Stimulated activated CD8-positive, alpha-beta memory T cell treated with anti-CD3 and anti-CD28 coated beads, Interleukin-7, amount 100 ng/mL, for 4 hours (primary cell): ENCODE data around the gene TUBGCP2.

Experiments
- DNase-seq, 2 donors: peaks; one replicate each; pipeline ENCODE4 v3.0.0-alpha.2; 2020; ENCODE audit warnings: low read depth in 2 of 2

The TUBGCP2 gene

DNA sequence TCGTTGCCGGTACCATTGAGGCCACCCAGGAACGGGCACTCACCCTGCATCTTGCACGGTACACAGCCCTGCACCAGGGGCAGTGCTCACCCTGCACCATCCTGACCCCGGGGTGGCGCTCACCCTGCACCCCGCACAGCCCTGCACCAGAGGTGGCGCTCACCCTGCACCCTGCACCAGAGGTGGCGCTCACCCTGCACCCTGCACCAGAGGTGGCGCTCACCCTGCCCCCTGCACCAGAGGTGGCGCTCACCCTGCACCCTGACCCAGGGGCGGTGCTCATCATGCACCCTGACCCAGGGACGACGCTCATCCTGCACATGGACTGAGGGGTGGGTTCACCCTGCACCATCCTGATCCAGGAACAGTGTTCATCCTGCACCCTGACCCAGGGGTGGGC lies 6.4 kb downstream of the TUBGCP2 start:
- DNase-seq: no peak

DNA sequence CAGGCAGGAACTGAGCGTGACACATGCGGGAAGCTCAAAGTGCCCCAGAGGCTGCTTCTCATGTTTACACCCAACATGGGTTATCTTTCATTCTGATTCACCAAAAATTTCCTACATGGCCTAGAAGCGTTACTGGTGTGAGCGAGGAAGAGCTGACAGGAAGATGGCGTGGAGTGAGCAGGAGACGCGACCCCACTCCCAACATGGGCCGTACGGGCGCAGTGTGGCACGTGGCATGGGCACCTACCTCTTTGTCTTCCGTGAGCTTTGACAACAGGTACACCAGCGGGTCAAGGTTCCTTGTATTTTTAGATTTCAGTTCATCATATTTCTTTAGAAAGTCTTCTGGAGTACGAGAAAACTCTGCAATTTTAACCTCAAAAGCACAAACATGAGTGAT lies 8.9 kb downstream of the TUBGCP2 start:
- DNase-seq: no peak

DNA sequence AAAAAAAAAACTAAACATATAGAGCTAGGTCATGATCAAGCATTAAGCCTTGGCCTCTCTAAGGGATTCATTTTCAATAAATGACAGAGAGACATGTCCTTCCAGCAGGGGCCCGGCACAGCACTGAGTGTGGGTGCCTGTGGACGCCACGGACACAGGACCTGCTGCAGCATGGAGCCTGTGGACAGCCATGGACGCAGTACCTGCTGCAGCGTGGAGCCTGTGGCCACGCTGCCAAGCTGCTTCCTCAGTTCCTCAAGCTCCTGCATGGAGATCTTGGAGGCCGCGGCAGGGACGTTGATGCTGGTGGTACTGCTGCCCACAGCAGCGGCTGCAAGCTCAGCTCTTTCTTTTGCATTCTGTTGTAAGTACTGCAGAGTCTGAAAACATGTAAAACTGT lies 9.4 kb downstream of the TUBGCP2 start:
- DNase-seq: no peak

DNA sequence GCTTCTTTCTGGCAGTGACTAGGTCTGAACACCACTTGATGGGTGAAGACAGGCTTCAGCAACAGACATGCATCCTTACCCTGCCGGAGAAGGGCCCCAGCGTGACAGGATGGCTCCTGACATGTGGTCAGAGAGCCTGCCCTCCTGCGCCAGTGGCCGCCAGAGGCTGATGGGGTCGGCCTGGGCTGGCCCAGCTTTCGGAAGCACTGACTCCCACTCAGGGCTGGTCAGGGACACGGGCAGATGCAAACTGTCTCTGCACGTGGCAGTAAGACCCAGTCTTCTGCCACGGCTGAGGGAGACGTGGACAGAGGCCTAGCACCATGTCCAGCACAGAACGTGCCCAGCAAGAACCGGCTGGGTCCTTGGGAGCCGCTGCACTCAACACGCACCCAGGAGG lies 10.2 kb downstream of the TUBGCP2 start:
- no peak for DNase-seq

DNA sequence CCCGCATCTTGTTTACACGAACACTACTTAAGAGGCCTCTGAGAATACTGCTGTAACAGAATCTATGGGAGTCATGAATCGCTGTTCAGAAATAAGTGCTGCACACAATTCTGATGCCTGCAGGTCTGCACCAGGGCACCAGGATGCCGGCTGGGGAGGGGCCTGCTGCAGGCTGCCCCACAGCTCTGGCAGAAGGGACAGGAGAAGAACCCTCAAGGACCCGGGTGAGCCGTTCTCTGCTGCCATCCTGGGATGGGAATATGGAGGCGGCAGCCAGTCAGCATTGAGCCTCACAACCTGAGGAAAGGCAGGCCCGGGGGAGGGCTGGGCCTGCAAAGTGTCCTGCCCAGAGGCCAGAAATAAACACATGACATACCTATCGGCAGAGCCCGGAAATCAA lies 11.2 kb downstream of the TUBGCP2 start:
- DNase-seq: no peak

DNA sequence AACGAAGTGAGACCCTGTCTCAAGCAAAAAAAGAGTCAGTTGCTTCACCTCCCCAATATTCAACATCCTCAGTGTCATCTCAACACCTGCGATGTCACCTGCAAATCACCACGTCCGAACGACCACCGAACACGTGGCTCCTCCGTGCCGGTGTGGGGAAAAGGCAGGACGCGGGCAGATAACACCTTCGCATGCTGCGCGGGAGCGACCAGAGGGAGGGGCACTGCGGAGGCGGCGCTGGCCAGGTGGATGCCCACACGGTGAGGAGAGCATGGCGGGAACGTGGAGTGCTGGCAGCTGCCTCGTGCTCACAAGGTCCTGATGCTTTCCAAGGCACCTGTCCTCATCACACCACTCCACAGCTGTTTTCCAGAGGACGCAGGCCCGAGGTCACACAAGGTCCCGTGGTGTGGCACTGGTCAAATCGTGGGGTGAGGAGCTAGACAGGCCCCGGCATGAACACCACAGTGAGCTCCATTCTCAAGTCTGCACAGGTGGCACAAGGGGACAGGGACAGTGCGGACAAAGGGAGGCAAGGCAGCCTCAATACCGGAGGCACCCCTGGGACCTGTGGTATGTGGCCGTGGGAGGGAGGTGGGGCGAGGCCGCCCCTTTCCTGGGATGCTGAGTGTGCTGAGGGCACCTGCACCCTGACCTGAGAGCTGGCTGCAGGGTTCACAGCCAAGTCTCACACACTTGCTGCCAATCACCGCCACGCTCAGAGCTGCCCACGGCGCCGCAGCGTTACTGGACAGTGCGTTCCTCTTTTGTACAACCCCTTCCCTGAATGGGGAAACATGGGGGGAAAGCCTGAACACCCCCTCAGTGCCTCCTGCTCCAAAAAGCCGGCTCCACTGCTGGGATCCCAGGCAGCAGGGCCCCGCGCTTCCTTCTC lies 13.0 kb downstream of the TUBGCP2 start:
- DNase-seq: no peak

DNA sequence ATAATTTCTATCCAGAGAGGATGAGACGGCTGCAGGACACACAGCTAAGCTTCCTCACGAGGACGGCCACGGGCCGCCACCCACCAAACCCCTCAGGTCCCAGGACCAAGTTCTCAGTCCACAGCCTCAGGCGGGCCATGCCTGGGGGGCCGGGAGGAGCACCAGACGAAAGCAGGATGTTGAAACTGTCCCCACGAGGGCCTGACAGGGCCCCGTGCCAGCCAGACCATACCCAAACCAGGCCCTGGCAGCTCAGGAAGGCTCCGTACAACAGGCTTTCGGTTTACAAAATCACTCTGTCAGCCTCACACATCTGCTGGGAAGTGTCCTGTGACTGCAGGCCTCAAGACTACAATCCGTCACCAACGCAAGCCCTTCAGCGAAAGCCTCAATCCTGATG lies 14.5 kb downstream of the TUBGCP2 start:
- DNase-seq: no peak

DNA sequence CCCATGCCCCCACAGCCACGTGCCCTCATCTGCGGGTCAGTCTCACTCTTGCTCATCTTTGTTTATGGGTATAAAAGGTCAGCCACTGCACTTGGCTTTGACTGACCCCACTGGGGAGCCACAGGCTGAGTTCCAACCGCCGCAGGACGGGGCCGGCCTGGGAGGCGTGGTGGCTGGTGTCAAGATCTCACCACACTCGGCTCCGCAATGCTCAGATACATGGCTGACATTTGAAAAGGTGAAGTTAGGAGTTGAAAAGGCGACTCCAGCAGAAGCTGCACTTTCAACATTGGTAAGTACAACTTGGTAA lies 14.9 kb downstream of the TUBGCP2 start:
- no peak for DNase-seq

DNA sequence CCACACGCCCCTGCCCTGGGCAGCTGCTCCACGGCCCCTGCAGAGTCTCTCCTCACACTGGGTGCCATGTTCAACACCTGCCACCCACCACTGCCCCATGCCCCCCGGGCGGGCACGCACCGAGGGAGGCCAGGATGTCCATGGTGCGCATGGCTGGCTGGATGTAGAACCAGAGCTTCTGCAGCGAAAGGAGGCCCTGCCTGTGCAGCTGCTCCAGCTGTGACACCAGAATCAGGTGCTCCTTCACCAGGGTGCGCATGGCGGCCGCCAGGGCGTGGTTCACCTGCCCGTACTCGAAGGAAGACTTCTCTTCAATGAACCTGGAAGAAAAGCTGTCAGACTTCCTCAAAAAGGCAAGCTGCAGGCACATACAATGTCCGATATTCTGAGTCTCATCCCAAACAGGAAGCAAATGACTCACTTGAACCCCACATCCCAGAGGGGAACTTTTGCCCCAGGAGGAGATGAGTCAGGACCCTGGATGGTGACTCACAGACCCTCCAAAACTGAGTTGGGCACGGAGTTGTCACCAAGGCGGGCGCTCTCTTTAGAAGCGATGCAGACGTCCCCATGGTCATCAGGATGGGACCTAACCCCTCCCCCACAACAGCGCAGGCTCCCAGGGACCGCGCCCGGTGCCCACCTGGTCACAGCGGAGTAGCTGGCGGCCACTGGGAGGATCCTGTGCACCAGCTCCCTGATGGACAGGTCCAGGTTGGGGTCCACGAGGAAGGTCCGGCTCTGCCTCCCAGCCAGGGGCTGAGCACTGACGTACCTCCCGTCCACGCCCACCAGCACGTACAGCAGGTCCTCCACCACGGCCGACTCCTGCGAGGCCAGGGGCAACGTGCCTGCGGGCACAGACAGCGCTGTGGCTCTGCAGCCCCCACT lies 15.5 kb downstream of the TUBGCP2 start:
- no peak for DNase-seq

DNA sequence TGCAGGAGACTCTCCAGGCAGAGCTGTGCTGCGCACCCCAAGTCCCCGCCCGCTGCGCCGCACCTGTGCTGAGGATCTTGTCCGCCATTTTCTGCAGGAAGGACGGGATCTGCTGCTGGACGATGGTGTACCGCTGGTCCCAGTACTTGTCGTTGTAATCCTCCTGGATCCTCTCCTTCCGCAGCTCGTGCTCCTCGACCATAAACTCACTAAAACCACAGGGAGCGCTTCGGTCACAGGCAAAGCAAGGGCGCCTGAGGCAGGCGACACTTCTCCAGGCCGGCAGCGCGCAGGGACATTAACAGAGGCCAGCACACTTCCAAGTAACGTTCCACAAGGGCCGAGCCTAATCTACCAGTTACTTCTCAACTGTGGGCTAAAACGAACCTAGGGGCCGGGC lies 18.9 kb downstream of the TUBGCP2 start:
- DNase-seq: no peak

DNA sequence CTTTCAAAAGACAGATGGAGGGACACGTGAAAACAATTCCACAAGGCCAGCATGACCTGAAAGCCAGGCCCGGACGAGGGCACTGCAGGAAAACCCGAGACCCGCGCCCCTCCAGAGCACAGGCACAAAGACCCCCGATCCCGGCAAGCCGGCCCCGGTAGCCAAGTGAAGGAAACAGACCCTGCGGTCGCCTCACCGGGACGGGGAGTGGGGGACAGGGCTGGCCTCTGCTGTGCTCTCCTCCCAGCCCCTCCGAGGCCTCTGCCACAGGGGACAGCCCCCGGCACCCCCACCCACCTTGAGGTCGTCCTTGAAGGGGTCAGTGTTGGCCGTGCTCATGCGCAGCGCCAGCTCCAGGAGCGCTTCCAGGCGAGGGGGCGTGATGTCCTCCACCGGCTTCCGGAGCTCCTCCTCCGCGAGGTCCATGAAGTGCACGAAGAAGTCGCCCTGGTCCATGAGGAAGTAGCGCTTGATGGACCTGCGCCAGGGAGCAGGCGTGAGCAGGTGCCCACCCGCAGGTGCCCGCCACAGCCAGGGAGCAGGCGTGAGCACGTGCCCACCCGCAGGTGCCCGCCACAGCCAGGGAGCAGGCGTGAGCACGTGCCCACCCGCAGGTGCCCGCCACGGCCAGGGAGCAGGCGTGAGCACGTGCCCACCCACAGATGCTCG lies 20.7 kb downstream of the TUBGCP2 start:
- DNase-seq: no peak

DNA sequence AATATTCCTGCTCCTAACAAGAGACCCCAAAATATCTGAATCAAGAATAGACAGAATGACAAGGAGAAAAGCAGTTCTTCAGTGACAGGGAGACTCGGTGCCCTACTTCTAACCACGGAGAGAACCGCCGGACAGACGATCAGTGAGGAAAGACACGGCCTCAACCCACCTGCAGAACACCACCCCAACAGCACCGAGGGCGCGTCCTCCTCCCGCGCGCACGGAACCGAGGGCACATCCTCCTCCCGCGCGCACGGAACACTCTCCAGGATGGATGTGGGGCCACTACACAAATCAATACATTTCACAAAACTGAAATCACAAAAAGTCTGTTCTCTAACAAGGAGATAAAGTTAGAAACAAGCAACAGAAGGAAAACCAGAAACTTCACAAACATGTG lies 22.3 kb downstream of the TUBGCP2 start:
- no peak for DNase-seq

DNA sequence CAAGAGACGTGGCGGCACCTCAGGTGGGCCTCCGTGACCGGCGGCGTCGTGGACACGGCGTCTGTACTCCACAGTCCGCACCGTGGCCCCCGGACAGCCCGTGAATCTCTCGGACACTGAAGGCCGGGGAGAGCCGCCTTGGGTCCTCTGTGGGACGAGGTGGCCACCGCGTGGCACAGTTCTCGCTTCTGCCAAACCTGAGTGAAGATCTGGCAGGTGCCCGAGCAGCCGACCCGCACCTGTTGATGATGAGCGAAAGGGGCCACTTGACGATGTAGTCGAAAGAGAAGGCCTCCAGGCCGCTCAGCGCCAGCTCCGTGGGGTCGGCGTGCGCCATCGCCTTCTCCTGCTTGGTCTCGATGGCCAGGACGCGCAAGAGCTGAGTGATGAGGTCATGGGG lies 23.5 kb downstream of the TUBGCP2 start:
- DNase-seq: no peak

DNA sequence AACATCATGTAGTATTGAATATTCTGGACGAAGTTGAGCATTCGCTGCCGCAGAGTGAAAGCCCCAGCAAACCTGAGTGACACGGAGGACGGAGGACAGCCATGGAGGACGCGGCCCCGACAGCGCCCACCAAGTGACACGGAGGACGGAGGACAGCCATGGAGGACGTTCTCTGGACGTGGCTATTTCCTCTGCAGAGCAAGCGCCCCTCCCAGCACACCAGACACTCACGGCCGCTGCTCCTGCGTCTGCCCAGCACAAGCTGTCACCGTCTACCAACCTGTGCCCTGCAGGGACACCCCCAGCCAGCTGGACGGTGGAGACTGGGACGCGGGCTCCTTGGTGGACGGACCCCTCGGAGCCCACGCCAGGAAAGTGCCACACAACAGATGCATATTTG lies 24.7 kb downstream of the TUBGCP2 start:
- no peak for DNase-seq

DNA sequence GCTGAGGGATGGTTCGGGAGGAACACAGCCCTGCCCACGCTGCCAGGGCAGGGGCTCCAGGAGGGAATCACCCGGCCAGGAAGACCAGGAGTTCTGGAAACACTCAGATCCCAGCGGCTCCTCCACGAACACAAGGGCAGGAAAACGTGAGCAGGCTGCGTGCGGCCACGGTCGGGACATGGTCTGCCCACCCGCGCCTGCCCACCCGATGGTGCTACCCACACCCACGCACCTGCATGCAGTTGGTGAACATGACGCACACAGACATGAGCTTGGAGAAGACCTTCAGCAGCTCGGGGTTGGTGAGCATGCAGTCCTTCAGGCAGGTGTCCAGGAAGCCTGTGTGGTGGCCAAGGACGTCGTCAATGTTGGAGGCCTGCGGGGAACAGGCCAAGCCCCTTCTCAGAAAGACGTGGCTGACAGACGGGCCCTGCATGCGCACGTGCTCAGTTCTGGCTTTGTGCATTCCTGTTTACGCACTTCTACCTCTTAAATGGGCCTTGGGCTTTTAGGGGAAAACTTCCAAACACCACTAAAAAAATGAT lies 25.8 kb downstream of the TUBGCP2 start:
- no peak for DNase-seq

DNA sequence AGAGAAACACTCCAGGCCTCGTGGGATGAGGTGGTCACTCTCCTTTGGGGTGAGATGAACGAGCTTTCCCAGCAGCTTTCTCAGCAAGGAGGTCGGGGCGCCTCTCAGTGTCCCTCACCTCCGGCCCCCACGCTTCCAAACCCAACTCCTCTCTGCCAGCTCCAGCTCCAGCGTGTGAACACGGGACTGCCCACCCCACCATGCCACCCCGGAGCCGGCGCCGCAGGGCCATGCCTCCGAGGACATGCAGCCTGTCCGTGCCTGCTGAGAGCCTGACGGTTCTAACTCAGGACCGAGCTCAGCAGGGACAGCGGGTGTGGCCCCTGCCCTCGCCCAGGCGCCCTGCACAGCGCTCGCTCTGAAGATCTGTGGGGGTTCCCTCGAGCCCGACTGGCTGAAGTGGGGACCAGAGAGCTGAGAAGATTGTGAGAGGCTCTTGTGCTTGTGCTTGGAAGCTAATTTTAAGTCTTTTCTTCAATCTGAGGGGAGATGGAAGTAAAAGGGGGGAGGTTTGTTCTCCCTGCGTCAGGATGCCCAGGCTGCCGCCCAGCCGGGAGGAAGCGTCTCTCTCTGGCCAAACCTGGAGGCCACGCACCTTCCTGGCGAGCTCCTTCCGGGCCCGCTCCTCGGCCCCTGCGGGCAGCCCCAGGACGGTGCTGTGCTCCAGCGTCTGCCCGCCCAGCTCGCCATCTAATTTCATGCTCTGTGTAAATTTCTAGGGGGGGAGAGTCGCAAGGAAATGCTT lies 26.9 kb downstream of the TUBGCP2 start:
- no peak for DNase-seq

DNA sequence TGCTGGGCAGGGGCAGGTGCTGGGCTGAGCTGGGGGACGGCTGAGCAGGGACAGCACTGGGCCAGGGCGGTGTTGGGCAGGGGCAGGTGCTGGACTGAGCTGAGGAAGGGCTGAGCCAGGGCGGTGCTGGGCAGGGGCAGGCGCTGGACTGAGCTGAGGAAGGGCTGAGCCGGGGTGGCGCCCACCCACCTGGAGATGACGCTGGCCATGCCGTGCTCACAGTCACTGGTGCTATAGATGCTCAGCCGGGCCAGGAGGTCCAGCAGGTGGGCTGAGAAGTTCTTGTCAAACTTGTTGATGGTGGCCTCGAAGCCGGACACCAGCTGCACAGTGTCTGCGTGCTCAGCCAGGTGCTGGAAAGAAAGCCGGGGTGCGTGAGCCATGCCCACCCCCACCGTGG lies 27.6 kb downstream of the TUBGCP2 start:
- no peak for DNase-seq

DNA sequence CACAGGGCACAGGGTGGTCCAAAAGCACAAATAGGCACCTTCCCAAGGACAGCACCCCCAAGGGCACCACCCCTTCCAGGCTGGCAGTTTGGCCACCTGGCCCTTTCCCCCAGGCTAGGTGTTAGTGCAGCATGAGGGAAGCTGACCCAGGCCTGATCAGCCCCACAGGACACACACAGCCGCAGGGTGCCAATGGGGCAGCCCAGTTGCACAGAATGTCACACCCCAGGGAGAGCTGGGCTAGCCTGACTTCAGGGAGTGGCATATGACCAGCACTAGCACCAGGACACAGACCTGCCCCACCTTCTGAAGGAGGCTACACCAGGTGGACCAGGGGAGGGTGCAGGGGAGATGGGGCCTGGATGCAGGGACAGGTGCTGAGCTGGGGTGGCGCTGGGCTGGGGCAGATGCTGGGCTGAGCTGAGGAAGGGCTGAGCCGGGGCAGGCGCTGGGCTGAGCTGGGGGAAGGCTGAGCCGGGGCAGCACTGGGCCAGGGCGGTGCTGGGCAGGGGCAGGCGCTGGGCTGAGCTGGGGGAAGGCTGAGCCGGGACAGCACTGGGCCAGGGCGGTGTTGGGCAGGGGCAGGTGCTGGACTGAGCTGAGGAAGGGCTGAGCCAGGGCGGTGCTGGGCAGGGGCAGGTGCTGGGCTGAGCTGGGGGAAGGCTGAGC lies 28.1 kb downstream of the TUBGCP2 start:
- DNase-seq: no peak

DNA sequence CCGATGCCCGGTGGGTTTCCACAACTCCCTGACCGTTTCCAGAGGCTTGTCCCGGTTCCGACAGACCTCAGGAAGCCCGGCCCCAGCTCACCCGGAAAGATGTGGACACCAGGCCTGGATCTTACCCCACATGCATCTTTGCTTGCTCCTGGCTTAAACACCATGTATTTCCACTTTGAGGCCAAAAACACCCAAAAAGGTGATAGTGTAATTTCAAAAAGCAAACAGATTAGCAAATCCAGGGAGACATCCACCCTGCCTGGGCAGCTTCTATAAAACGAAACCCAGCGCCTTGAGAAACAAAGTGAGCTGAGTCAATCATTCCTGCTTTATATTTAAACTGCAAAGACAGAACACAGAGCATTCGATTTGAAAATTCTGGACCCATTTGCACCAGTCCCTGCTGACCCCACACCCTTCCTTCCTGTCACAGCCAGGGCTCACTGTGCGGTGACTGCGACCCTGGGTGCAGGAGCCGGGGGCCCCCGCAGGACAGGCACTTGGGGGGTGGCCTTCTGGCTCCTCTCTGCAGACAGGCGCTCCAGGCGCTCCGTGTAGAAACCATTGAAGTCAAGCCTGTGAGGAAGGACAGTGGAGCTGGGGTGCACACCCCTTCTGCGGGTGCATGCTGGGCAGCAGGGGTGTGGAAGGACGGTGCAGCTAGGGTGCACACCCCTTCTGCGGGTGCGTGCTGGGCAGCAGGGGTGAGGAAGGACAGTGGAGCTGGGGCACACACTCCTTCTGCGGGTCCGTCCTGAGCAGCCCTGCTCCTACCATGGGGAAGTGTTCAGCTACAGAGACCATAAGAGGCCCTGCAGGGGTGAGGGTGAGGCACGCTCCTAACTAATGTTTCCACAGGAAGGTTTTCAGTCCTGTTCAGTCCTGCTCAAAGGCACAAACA lies 29.1 kb downstream of the TUBGCP2 start:
- no peak for DNase-seq
